Measurements from ENCODE around the gene TMEM108.

GRCh38 chr3:133269393-133269792, 231.2 kb downstream of the TMEM108 start:
- TF ChIP-seq EZH2 (IDR thresholded peaks at IDR 0.05) (no peak), POLR2AphosphoS5 (IDR thresholded peaks at IDR 0.05; ENCODE audit: borderline replicate concordance, low read depth, low read length) (no peak), FOXP2 (optimal IDR thresholded peaks at IDR 0.05; ENCODE audit: control extremely low read depth, extremely low read length, insufficient read depth) (no peak)
